ENCODE data around the gene DLEC1.
"Not testable (repeated sequence)": the region's sequence is repeated elsewhere in the genome, so short reads cannot be mapped to it uniquely, and the experiment has no call there.

The DLEC1 gene

GRCh38 chr3:38124324-38125122 is 85.5 kb downstream of the DLEC1 start:
- DNase-seq: no peak

- DNase-seq: no peak
These were observed 86.5 kb downstream of the DLEC1 start for GRCh38 chr3:38125305-38126120.

- DNase-seq: no peak
These were observed 87.3 kb downstream of the DLEC1 start for GRCh38 chr3:38126121-38126892.

- no peak for DNase-seq
These were observed 88.7 kb downstream of the DLEC1 start for GRCh38 chr3:38127611-38128302.

GRCh38 chr3:38128303-38128655 is 89.3 kb downstream of the DLEC1 start:
- DNase-seq: no peak

- DNase-seq: no peak
These were observed 90.0 kb downstream of the DLEC1 start for GRCh38 chr3:38129058-38129457.

GRCh38 chr3:38130631-38131065 is 91.6 kb downstream of the DLEC1 start:
- no peak for DNase-seq

- no peak for DNase-seq
These were observed 92.8 kb downstream of the DLEC1 start for GRCh38 chr3:38131621-38132369.

GRCh38 chr3:38133209-38133556 is 94.2 kb downstream of the DLEC1 start:
- DNase-seq: no peak

GRCh38 chr3:38133557-38134405 is 94.8 kb downstream of the DLEC1 start:
- DNase-seq: no peak

GRCh38 chr3:38134517-38135143 is 95.6 kb downstream of the DLEC1 start:
- DNase-seq: not testable (repeated sequence)

GRCh38 chr3:38135621-38136277 is 96.7 kb downstream of the DLEC1 start:
- DNase-seq: not testable (repeated sequence)

GRCh38 chr3:38136393-38136776 is 97.4 kb downstream of the DLEC1 start:
- DNase-seq: no peak

- DNase-seq: peak; percentile 90
These were observed 98.0 kb downstream of the DLEC1 start, which contains the start of gene ACAA1 for GRCh38 chr3:38136777-38137614. Gene ACAA1 (minus strand): TSS chr3:38137127. CDS start chr3:38137035, 92 bp downstream.

GRCh38 chr3:38137615-38138348 is 98.8 kb downstream of the DLEC1 start:
- no peak for DNase-seq

GRCh38 chr3:38138349-38139190 is 99.6 kb downstream of the DLEC1 start, which contains the start of gene MYD88:
Gene MYD88 (plus strand): TSS chr3:38138661. CDS start chr3:38138701, 40 bp downstream.
- DNase-seq: peak; percentile 38

GRCh38 chr3:38139191-38139590 is 100.2 kb downstream of the DLEC1 start:
- DNase-seq: no peak

Data from DMS79 treated with DMSO at 0.1 percent for 48 hours (cell line).